HG03025 (cell line): Measurements from ENCODE around the gene KRT25.
"Not testable (repeated sequence)": the region's sequence is repeated elsewhere in the genome, so short reads cannot be mapped to it uniquely, and the experiment has no call there.

Experiments
- ATAC-seq: cut with Tn5 transposase; IDR thresholded peaks from one replicate; pipeline ENCODE4 v1.9.1; 2021; ENCODE audit warnings: mild to moderate bottlenecking, moderate library complexity; ENCODE audit not compliant: unreplicated experiment, low FRiP score

The KRT25 gene

DNA sequence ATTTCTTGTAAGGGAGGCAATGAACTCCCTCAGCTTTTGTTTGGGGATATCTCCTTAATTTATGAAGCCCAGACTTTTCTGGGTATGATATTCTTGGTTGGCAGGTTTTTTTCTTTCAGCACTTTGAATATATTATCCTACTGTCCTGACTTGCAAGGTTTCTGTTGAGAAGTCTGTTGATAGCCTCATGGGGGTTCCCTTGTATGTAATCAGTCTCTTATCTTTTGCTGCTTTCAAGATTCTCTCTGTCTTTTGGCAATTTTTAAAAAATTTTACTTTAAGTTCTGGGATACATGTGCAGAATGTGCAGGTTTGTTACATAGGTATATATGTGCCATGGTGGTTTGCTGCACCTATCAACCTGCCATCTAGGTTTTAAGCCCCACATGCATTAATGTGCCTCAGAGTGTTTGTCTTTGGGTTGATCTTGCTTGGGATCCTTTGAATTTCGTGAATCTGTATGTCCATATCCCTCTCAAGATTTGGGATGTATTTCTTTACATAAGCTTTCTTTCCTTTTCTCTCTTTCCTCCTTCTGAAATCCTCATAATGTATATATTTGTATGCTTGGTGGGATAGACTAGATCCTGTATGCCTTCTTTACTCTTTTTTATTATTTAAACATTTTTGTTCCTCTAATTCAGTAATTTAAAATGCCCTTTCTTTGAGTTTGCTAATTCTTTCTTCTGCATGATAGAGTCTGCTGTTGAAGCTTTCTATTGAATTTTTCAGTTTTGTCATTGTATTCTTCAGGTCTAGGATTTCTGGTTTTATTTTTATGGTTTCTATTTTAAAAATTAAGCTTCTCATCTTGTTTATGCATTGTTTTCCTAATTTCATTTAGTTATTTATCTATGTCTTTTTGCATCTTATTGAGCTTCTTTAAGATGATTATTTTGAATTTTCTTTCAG, 5.2 kb upstream of the KRT25 start:
- ATAC-seq = no peak

DNA sequence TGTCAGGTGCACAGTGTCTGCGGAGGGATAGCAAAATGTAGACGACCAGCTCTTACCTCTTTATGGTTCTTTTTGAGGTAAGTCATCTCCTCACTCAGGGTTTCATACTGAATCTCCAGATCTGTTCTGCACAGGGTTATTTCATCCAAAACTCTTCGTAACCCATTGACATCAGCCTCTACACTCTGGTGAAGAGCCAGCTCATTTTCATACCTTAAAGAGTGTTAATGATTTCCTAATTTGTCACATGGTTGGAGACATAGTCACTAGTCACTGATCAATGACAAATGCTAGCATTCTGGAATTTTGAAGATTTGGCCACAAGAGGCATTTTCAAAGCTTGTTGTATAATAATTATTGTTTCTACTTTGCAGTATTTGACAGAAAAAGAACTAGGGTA, 1.3 kb downstream of the KRT25 start:
- ATAC-seq = no peak

DNA sequence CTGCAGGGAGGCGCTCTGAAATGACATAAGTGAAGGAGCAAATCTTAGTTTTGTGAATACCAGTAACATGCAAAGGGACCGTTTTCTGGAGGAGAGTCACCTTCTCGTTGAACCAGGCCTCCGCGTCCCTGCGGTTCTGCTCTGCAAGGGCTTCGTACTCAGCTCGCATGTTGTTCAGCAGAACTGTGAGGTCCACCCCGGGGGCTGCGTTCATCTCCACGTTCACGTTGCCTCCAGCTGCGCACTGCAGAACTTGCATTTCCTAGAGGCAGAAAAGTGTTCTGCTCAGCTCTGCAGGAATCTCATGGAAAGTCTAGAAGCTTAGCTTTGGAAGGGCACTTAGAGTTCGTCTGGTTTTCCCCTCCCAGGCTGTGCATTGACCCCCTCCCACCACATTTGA, 4.1 kb downstream of the KRT25 start:
- ATAC-seq = no peak

GRCh38 chr17:40750391-40750790, 4.7 kb downstream of the KRT25 start:
- ATAC-seq = no peak

- not testable (repeated sequence) for ATAC-seq
These were observed 6.5 kb downstream of the KRT25 start for GRCh38 chr17:40748666-40749065.

GRCh38 chr17:40738553-40738952, 16.6 kb downstream of the KRT25 start:
- no peak for ATAC-seq

GRCh38 chr17:40735016-40735415, 20.1 kb downstream of the KRT25 start:
- no peak for ATAC-seq

- ATAC-seq = no peak
These were observed 21.1 kb downstream of the KRT25 start for GRCh38 chr17:40734018-40734417.

DNA sequence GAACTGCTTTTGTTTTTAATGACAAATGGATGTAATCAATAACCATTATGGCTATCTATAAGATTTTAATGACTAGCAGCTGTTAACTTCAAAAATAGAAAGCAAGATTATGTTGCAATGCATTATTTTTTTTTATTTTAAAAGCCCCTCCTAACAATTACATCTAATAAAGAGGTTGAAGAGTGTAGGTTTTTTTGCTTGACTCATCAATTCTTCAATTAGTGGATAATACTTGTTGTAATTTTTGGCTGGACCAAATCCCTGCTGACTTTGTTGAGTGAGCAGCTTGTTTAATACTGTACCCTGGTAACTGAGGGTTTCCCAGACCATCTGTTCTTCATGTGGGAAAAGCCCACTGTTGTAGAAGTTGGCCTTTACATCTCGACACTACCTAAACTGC, 24.2 kb downstream of the KRT25 start:
- ATAC-seq = no peak

GRCh38 chr17:40727447-40728231, 27.5 kb downstream of the KRT25 start:
- no peak for ATAC-seq

GRCh38 chr17:40726919-40727318, 28.2 kb downstream of the KRT25 start:
- ATAC-seq = no peak

DNA sequence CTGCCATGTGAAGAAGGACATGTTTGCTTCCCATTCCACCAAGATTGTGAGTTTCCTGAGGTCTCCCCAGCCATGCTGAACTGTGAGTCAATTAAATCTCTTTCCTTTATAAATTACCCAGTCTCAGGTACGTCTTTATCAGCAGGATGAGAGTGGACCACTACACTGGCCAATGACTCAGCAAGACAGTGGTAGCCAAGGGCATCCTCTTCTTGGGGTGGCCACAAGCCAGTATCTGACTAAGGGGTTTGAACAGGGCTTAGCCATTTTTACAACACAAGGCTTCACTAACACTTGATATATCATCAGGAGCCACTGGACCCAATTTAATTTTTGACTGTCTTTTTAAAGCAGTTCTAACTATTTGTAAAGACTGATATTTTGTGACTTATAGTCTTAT, 30.5 kb downstream of the KRT25 start:
- ATAC-seq = no peak

DNA sequence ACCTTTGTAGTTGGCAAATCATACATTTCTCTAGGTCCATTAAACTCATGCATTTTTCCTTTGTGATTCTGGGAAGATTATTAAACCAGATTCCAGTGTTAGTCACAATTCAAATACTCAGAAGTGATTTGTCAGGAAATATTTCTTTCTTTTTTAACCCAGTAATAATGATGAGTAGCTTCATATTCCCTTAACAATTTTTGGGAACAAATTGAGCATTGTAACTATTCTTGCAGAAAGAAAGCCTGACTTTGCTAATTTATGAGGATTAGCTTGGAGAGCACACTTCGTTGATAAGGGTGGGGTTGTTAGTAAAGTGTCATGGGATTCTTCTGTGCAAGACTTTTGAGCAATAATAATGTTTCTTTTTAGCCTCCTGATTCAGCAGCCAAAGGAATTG, 32.9 kb downstream of the KRT25 start:
- no peak for ATAC-seq

DNA sequence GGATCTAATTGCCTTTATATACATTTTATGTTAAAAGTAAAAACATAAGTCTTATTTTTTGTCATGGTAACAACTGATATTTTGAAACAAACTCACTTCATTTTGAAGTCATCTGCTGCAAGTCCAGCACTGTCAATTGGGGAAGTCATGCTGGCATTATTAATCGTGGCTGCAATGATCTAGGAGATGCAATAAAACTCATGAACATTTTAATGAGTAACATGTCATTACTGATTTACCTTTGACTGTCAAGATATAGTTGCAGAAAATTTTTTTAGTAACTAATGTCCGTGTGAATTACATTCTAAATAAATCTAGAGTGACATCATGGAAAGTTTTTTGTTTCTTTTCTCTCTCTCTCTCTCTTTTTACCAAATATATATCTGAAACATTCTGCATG, 34.2 kb downstream of the KRT25 start:
- ATAC-seq = no peak

GRCh38 chr17:40718930-40719329, 36.2 kb downstream of the KRT25 start:
- no peak for ATAC-seq

- no peak for ATAC-seq
These were observed 37.4 kb downstream of the KRT25 start for GRCh38 chr17:40717776-40718175.

DNA sequence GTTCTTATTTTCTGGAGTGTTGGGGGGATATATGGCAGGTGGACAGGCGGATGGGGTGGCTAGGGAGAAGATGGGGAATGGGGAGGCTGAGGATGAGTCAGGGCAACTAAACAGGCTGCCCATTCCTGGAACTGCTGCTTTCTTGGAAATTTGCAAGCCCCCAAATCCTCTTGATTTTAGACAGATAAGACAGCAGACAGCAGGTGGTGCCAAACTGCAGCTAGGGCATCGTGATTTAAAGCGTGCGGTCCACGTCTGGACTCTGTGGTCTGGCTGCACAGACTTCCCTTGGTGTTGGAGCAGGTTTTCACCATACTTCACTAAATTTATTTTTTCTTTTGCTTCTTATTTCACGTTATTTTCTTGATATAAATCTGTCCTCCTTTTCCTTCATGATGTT, 40.7 kb downstream of the KRT25 start:
- no peak for ATAC-seq

DNA sequence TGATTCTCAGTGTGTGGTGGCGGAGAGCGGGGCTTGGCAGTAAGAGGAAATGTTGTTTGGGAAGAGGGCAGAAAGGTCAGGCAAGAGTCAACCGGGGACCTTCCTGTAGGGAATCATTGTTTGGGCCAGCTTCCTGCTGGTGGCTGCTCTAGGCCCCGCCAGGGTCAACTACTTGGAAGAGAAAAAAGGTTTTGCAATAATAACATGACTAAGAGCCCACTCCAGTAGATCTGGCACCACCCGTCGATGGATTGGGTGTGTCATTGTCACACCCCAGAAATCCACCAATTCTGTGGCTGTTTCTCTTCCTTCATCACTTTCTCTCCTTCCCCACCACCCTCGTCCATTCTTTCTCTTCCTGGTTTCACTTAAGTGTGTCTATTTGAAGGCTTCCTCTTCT, 47.4 kb downstream of the KRT25 start:
- ATAC-seq = no peak

GRCh38 chr17:40705584-40705983, 49.5 kb downstream of the KRT25 start:
- ATAC-seq = no peak

DNA sequence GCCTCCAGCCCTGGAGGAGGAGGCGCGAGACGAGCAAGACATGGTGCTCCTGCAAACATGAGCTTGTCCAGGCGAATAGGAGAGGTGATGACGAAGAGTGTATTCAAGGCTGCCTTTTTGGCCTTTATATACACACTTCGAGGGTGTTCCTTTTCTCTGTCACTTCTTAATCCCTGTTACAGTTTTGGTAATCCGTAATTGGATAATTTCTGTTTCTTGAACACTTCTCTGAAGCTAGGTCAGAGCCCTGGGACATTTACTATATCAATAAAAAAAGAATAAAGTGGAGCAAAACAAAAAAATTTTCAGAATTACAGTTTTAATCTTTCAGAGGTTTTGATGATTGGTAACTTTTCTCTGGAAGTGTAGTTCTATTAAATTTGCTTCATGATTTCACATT, 51.5 kb downstream of the KRT25 start, which contains the start of gene KRT24:
KRT24 (minus strand) TSS at position 101 of the 400 bp plus-strand sequence; CDS start at position 42, 59 bp downstream.
- no peak for ATAC-seq

GRCh38 chr17:40702271-40702670, 52.9 kb downstream of the KRT25 start:
- no peak for ATAC-seq

DNA sequence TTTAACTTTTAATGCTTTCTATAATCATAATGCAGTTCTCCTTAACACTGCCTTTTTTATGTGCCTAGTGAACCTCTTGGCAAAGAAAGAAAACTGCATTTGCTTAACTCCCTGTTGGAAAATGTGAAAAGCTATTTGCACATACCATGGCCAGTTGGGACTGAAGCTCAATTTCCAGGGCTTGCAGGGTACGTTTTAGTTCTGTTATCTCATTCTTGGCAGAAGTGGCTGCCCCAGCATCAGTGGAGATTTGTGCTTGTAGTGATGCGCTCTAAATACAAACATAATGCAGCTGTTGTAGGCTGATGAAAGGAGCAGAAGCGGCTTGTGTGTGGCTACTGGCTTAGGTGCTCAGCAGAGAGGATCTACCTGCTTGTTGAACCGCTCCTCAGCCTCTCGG, 55.3 kb downstream of the KRT25 start:
- no peak for ATAC-seq
